ENCODE data around the gene FAM163A.
"Not testable (repeated sequence)": the region's sequence is repeated elsewhere in the genome, so short reads cannot be mapped to it uniquely, and the experiment has no call there.

FAM163A gene

GRCh38 chr1:179826626-179827280 lies 83.7 kb downstream of the FAM163A start:
- no peak for DNase-seq (ENCODE audit: low spot score)
- Histone ChIP-seq H3K4me3 (no peak overlapping the region), H3K27ac (no peak overlapping the region)
- no peak for TF ChIP-seq CTCF (IDR thresholded peaks at IDR 0.05)

GRCh38 chr1:179828554-179829110 lies 85.5 kb downstream of the FAM163A start:
- TF ChIP-seq CTCF (IDR thresholded peaks at IDR 0.05) = no peak
- no peak for DNase-seq (ENCODE audit: low spot score)
- no peak overlapping the region for H3K4me3 ChIP-seq

GRCh38 chr1:179831225-179831624 lies 88.1 kb downstream of the FAM163A start:
- Histone ChIP-seq H3K27ac (no peak overlapping the region), H3K4me3 (no peak overlapping the region)
- no peak for TF ChIP-seq CTCF (IDR thresholded peaks at IDR 0.05)
- DNase-seq (ENCODE audit: low spot score) = no peak

More at GRCh38 chr1:179828554-179829110, 85.5 kb downstream of the FAM163A start:
- H3K27ac ChIP-seq = no peak overlapping the region

- Histone ChIP-seq H3K27ac (no peak overlapping the region), H3K4me3 (no peak overlapping the region)
- DNase-seq (ENCODE audit: low spot score) = no peak
- TF ChIP-seq CTCF (IDR thresholded peaks at IDR 0.05) = no peak
These were observed 89.0 kb downstream of the FAM163A start for GRCh38 chr1:179831852-179832699.

- not testable (repeated sequence) for DNase-seq (ENCODE audit: low spot score); H3K4me3 ChIP-seq; H3K27ac ChIP-seq
These were observed 93.8 kb downstream of the FAM163A start for GRCh38 chr1:179836686-179837445.

- no peak for DNase-seq (ENCODE audit: low spot score)
- no peak for TF ChIP-seq CTCF (IDR thresholded peaks at IDR 0.05)
- Histone ChIP-seq H3K4me3 (no peak overlapping the region), H3K27ac (no peak overlapping the region)
These were observed 97.0 kb downstream of the FAM163A start for GRCh38 chr1:179840107-179840506.

- no peak overlapping the region for H3K4me3 ChIP-seq
- no peak for DNase-seq (ENCODE audit: low spot score)
- no peak for TF ChIP-seq CTCF (IDR thresholded peaks at IDR 0.05)
- H3K27ac ChIP-seq = no peak overlapping the region
These were observed 105.1 kb downstream of the FAM163A start for GRCh38 chr1:179848233-179848632.
